ENCODE measurements around the gene SCAPER.

Gene SCAPER

DNA sequence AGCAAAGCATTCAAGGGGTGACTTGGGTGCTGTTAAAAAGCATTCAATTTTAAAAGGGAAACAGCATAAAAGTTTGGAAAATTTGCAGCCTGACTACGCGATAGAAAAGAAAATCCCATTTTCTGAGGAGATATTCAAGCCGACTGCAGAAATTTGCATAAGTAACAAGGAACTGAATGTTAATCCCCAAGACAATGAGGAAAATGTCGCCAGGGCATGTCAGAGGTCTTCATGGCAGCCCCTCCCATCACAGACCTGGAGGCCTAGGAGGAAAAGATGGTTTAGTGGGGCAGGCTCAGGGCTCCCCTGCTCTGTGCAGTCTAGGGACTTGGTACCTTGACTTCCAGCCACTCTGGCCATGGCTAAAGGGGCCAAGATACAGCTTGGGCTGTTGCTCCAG lies 475.5 kb downstream of the SCAPER start:
- ChIA-PET POLR2A (no interaction called here), CTCF (no interaction called here)
- no peak for TF ChIP-seq FOXA1 (IDR thresholded peaks at IDR 0.05)
- no peak for TF ChIP-seq FOXK2 (IDR thresholded peaks at IDR 0.05)
- TF ChIP-seq, protein P1, sequence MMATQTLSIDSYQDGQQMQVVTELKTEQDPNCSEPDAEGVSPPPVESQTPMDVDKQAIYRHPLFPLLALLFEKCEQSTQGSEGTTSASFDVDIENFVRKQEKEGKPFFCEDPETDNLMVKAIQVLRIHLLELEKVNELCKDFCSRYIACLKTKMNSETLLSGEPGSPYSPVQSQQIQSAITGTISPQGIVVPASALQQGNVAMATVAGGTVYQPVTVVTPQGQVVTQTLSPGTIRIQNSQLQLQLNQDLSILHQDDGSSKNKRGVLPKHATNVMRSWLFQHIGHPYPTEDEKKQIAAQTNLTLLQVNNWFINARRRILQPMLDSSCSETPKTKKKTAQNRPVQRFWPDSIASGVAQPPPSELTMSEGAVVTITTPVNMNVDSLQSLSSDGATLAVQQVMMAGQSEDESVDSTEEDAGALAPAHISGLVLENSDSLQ (IDR thresholded peaks at IDR 0.05) = no peak
- TF ChIP-seq HDGF (IDR thresholded peaks at IDR 0.05; ENCODE audit: borderline replicate concordance) = no peak
- no peak for TF ChIP-seq ELF4 (IDR thresholded peaks at IDR 0.05)
- TF ChIP-seq LEF1 (IDR thresholded peaks at IDR 0.05; ENCODE audit: borderline replicate concordance) = no peak
- TF ChIP-seq TARDBP (IDR thresholded peaks at IDR 0.05) = no peak
- DNase-seq (ENCODE audit: extremely low spot score) = no peak

DNA sequence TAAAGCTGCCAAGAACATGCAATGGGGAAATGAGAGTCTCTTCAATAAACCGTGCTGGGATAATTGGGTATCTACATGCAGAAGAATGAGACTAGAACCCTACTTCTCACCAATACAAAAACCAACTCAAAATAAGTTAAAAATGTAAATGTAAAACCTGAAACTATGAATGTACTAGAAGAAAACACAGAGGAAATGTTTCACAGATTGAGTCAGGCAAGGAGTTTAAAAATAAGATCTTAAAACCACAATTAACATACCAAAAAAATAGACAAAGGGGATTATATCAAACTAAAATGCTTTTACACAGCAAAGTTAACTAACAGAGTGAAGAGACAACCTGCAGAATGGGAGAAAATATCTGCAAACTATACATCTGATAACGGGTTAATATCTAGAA lies 478.2 kb downstream of the SCAPER start:
- CTCF ChIA-PET = no interaction called here
- no peak for TF ChIP-seq SP1 (IDR thresholded peaks at IDR 0.05)
- no peak for TF ChIP-seq LEF1 (IDR thresholded peaks at IDR 0.05; ENCODE audit: borderline replicate concordance)
- TF ChIP-seq ELF4 (IDR thresholded peaks at IDR 0.05) = no peak
- TF ChIP-seq FOXA1 (IDR thresholded peaks at IDR 0.05) = no peak
- TF ChIP-seq, protein P1 (IDR thresholded peaks at IDR 0.05) = no peak
- TF ChIP-seq BHLHE40 (IDR thresholded peaks at IDR 0.05; ENCODE audit: borderline replicate concordance) = no peak
- POLR2A ChIA-PET = no interaction called here
- no peak for DNase-seq (ENCODE audit: extremely low spot score)

DNA sequence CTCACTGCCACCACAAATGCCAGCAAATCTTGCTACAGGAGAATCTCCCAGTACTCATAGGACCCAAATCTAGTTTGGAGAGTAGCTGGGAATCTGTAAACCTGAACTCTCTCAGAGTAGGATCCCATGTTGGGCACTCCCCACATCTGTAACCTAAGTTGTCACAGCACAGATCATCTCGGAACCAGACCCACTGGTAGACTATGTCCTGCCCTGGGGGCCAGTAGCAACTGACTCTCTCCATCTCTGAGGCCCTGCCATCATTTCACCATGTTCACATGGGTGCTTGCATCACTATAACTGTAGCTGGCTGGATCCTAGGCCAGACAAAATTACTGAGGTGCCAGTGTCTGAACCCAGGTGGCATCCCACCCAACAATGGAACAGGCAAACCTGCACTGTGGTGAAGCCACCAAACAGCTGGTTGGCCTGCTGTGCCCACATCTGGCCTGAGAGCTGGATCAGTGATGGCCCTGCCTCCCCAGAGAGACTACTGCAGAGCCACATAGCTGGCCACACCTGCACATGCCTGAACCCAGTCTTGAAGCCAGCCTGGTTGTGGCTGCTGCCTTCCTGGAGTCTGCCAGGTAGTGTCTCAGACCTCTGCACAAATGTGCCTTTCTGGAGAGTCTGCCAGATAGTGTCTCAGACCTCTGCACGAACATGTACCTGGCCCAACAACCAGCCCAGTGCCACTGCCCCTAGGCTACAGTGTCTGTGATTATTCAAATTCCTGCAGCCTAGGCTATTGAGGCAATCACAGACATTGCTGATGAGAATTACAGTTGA lies 486.6 kb downstream of the SCAPER start:
- DNase-seq (ENCODE audit: extremely low spot score) = no peak
- no peak for TF ChIP-seq FOXK2 (IDR thresholded peaks at IDR 0.05)
- TF ChIP-seq LEF1 (IDR thresholded peaks at IDR 0.05; ENCODE audit: borderline replicate concordance) = no peak
- TF ChIP-seq BHLHE40 (IDR thresholded peaks at IDR 0.05; ENCODE audit: borderline replicate concordance) = no peak
- no peak for TF ChIP-seq CTBP1 (IDR thresholded peaks at IDR 0.05; ENCODE audit: borderline replicate concordance)
- TF ChIP-seq ELF4 (IDR thresholded peaks at IDR 0.05) = no peak
- no peak for TF ChIP-seq HDGF (IDR thresholded peaks at IDR 0.05; ENCODE audit: borderline replicate concordance)
- ChIA-PET POLR2A (no interaction called here), CTCF (no interaction called here)

DNA sequence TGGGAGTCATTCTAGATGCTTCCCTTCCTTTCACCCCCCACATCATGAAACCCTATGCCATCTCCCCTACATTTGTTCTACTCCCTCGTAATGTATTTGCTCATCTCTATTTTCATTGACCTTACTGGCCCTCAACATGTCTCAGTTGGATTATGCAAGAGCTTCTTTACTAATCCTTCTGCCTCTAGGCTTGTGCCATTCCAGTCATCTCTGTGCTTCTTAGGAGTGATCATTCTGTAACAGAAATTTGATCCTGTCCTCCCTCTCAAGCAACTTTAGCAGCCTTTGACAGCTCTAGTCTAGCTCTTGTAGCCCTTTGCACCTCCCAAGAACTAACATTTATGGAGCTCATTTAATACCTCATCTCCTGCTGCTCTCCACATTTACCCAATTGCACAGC lies 503.9 kb downstream of the SCAPER start:
- POLR2A ChIA-PET = interaction anchor here (1.6 kb wide), 1 partner anchor 18 kb away, joined by 4 read pairs; no protein-coding TSS in a partner anchor
- no peak for DNase-seq (ENCODE audit: extremely low spot score)
- CTCF ChIA-PET = no interaction called here
- no peak for TF ChIP-seq SP1 (IDR thresholded peaks at IDR 0.05)

DNA sequence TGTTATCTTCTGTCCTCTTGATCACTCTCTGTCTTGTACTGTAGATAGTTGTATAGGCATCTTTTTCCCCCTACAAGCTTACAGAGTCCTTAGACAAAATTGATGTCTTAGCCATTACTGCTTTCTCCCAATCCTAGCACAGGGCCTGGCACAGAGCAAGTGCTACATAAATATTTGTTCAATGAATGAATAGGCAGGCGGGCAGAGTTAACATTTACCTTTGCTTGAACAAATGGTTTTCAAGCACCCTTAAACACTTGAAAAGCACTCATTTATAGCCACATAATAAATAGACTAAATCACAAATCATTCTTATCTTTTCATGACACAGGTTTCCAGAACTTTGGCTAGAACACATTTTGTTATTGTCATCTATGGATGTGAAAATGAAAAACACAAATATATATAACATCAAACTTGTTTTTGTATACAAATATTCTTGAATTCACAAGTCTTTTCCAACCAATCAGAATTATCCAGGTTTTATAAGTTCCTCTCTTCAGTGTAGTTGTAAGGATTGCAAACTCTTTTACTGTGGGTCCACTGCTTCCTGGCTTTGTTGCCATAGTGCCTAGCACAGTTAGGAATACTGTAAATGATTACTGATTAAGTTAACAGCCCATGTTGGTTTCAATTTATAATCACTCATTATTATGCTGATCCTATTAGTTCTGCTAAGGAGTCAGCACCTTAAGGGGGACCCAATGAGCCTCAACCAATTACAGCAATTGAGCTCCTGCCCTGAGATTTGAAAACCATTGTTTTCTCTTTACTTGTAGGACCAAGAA lies 506.6 kb downstream of the SCAPER start:
- ChIA-PET CTCF (no interaction called here), POLR2A (no interaction called here)
- no peak for DNase-seq (ENCODE audit: extremely low spot score)
- TF ChIP-seq FOXK2 (IDR thresholded peaks at IDR 0.05) = no peak
- TF ChIP-seq TARDBP (IDR thresholded peaks at IDR 0.05) = no peak
- no peak for TF ChIP-seq SUZ12 (IDR thresholded peaks at IDR 0.05)
- TF ChIP-seq NFRKB (IDR thresholded peaks at IDR 0.05) = no peak
- TF ChIP-seq SP1 (IDR thresholded peaks at IDR 0.05) = no peak
- TF ChIP-seq CTBP1 (IDR thresholded peaks at IDR 0.05; ENCODE audit: borderline replicate concordance) = no peak
- no peak for TF ChIP-seq L3MBTL2 (conservative IDR thresholded peaks at IDR 0.05)
- no peak for TF ChIP-seq ELF4 (IDR thresholded peaks at IDR 0.05)
- TF ChIP-seq BHLHE40 (IDR thresholded peaks at IDR 0.05; ENCODE audit: borderline replicate concordance) = no peak
- no peak for TF ChIP-seq FOXM1 (IDR thresholded peaks at IDR 0.05; ENCODE audit: borderline replicate concordance)

DNA sequence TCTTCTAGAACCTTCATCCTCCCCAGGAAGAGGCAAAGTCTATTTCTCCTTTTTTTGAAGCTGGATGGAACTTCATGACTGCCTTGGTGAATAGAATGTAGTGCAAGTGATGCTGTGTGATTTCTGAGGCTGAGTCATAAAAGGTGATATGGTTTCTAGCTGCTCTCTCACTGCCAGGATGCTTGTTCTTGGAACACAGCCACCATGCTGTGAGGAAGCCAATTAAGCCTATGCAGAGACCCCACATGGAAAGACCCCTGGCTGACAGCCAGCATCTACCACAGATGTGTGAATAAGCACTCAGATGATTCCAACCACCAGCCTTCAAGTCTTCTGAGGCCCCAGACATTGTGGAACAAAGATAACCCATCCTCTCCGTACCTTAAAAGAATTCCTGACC lies 511.5 kb downstream of the SCAPER start:
- ChIA-PET CTCF (no interaction called here), POLR2A (no interaction called here)
- no peak for DNase-seq (ENCODE audit: extremely low spot score)
- TF ChIP-seq HDGF (IDR thresholded peaks at IDR 0.05; ENCODE audit: borderline replicate concordance) (no peak), FOXK2 (IDR thresholded peaks at IDR 0.05) (no peak), ARNT (IDR thresholded peaks at IDR 0.05) (no peak), NFRKB (IDR thresholded peaks at IDR 0.05) (no peak), LEF1 (IDR thresholded peaks at IDR 0.05; ENCODE audit: borderline replicate concordance) (no peak), ELF4 (IDR thresholded peaks at IDR 0.05) (no peak), CTBP1 (IDR thresholded peaks at IDR 0.05; ENCODE audit: borderline replicate concordance) (no peak), SUZ12 (IDR thresholded peaks at IDR 0.05) (no peak), BHLHE40 (IDR thresholded peaks at IDR 0.05; ENCODE audit: borderline replicate concordance) (no peak), SP1 (IDR thresholded peaks at IDR 0.05) (no peak), L3MBTL2 (conservative IDR thresholded peaks at IDR 0.05) (no peak), TARDBP (IDR thresholded peaks at IDR 0.05) (no peak)
- TF ChIP-seq, protein P1 (IDR thresholded peaks at IDR 0.05) = no peak

DNA sequence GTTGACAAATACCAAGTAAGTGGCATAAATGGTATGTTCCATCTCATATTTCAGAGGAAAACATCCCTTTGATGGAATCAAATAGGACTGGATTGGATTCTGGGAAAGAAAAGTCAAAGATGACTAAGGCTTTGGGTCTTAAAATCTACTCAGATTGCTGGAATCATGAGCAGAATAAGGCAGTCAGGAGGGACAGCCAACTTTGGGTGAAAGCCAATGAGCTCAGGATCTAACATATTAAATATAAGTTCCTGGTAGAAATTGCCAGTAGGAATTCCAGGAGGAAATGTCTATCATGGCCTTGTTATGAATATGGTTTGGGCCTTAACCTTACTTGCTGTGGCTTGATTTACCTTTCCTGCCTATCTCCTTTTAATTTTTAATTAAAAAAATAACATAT lies 513.3 kb downstream of the SCAPER start:
- POLR2A ChIA-PET = no interaction called here
- CTCF ChIA-PET = no interaction called here
- TF ChIP-seq BHLHE40 (IDR thresholded peaks at IDR 0.05; ENCODE audit: borderline replicate concordance) (no peak), L3MBTL2 (conservative IDR thresholded peaks at IDR 0.05) (no peak), NFRKB (IDR thresholded peaks at IDR 0.05) (no peak), SP1 (IDR thresholded peaks at IDR 0.05) (no peak), SUZ12 (IDR thresholded peaks at IDR 0.05) (no peak), ZNF384 (IDR thresholded peaks at IDR 0.05) (no peak), FOXK2 (IDR thresholded peaks at IDR 0.05) (no peak), LEF1 (IDR thresholded peaks at IDR 0.05; ENCODE audit: borderline replicate concordance) (no peak), CTBP1 (IDR thresholded peaks at IDR 0.05; ENCODE audit: borderline replicate concordance) (no peak), FOXM1 (IDR thresholded peaks at IDR 0.05; ENCODE audit: borderline replicate concordance) (no peak), HDGF (IDR thresholded peaks at IDR 0.05; ENCODE audit: borderline replicate concordance) (no peak), ELF4 (IDR thresholded peaks at IDR 0.05) (no peak), TARDBP (IDR thresholded peaks at IDR 0.05) (no peak), ARNT (IDR thresholded peaks at IDR 0.05) (no peak)
- TF ChIP-seq, protein P1 (IDR thresholded peaks at IDR 0.05) = no peak
- DNase-seq (ENCODE audit: extremely low spot score) = no peak

All from HEK293T (cell line).